Spleen (tissue), 7 donors: ENCODE data around the gene CSNK2A2.

Source experiments
- POLR2A ChIP-seq, 3 donors: fragments of 450-650 bp; IDR thresholded peaks; one replicate each; pipeline ENCODE4 v1.5.1; 2017; ENCODE audit warnings: antibody characterized with exemption in 3 of 3, mild to moderate bottlenecking in 1 of 3
- TF ChIP-seq, protein P1 (sequence below), 11 experiments: fragments of 200-600 bp in 7 of 11; fragments of 450-650 bp in 4 of 11; sonication (generic) in 4 of 11; IDR thresholded peaks in 8 of 11; conservative IDR thresholded peaks in 3 of 11; 1 replicate in 7 of 11; 2 replicates in 4 of 11; pipeline versions ENCODE4 v1.4.0 to v1.8.0; 2016 to 2021; ENCODE audit warnings: antibody characterized with exemption in 11 of 11, inconsistent platforms in 4 of 11, mild to moderate bottlenecking in 1 of 11
- donor health status: DM: no; HTN: no; CAD: no; lungs with moderate emphysema.
- donor health status: DM: no; HTN: no; CAD: no.
- donor health status: DM: no; HTN: no; CAD: no.

- TF ChIP-seq, protein P1, sequence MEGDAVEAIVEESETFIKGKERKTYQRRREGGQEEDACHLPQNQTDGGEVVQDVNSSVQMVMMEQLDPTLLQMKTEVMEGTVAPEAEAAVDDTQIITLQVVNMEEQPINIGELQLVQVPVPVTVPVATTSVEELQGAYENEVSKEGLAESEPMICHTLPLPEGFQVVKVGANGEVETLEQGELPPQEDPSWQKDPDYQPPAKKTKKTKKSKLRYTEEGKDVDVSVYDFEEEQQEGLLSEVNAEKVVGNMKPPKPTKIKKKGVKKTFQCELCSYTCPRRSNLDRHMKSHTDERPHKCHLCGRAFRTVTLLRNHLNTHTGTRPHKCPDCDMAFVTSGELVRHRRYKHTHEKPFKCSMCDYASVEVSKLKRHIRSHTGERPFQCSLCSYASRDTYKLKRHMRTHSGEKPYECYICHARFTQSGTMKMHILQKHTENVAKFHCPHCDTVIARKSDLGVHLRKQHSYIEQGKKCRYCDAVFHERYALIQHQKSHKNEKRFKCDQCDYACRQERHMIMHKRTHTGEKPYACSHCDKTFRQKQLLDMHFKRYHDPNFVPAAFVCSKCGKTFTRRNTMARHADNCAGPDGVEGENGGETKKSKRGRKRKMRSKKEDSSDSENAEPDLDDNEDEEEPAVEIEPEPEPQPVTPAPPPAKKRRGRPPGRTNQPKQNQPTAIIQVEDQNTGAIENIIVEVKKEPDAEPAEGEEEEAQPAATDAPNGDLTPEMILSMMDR (IDR thresholded peaks at IDR 0.05 in 8 of 11, conservative IDR thresholded peaks at IDR 0.05 in 3 of 11), result no peak
- TF ChIP-seq POLR2A (IDR thresholded peaks at IDR 0.05), result no peak
These were observed 28.2 kb upstream of the CSNK2A2 start for GRCh38 chr16:58225965-58226602.
